HL-60 (cell line): Measurements from ENCODE around the gene HMCN1.
"Not testable (repeated sequence)": the region's sequence is repeated elsewhere in the genome, so short reads cannot be mapped to it uniquely, and the experiment has no call there.

Source experiments
- DNase-seq, 2 experiments: peaks; one replicate each; pipeline ENCODE4 v3.0.0-alpha.2; 2010 to 2020; ENCODE audit warnings: low read depth in 1 of 2, low spot score in 1 of 2
- H3K27ac ChIP-seq: fragments of 250-450 bp; sonication (Bioruptor Pico); replicated peaks from 2 replicates; pipeline ENCODE4 v1.5.1; 2020; ENCODE audit warnings: mild to moderate bottlenecking, moderate library complexity
- H3K27me3 ChIP-seq: fragments of 250-450 bp; sonication (Bioruptor Pico); 2 replicates; pipeline ENCODE4 v1.5.1; 2021; ENCODE audit warnings: mild to moderate bottlenecking, moderate library complexity; ENCODE audit not compliant: insufficient read depth, poor library complexity, severe bottlenecking
- H3K4me3 ChIP-seq: replicated peaks from 2 replicates; pipeline ENCODE4 v1.5.1; 2011; ENCODE audit warnings: mild to moderate bottlenecking, control low read depth, low read length; ENCODE audit not compliant: insufficient read depth
- CTCF ChIP-seq: IDR thresholded peaks from one replicate; pipeline ENCODE4 v1.5.1; 2011; ENCODE audit warnings: low read length, control low read depth, inconsistent platforms; ENCODE audit not compliant: insufficient read depth
- GABPA ChIP-seq: IDR thresholded peaks from 2 replicates; pipeline ENCODE4 v1.6.1; 2012; ENCODE audit warnings: low read depth
- POLR2AphosphoS5 ChIP-seq: IDR thresholded peaks from 2 replicates; pipeline ENCODE4 v1.6.1; 2012; ENCODE audit warnings: low read depth
- SPI1 ChIP-seq: IDR thresholded peaks from 2 replicates; pipeline ENCODE4 v1.6.1; 2012; ENCODE audit warnings: low read depth, mild to moderate bottlenecking, borderline replicate concordance
- TF ChIP-seq, protein P1 (sequence below): IDR thresholded peaks from 2 replicates; pipeline ENCODE4 v1.6.1; 2012; ENCODE audit warnings: low read depth; ENCODE audit not compliant: insufficient replicate concordance

The HMCN1 gene

DNA sequence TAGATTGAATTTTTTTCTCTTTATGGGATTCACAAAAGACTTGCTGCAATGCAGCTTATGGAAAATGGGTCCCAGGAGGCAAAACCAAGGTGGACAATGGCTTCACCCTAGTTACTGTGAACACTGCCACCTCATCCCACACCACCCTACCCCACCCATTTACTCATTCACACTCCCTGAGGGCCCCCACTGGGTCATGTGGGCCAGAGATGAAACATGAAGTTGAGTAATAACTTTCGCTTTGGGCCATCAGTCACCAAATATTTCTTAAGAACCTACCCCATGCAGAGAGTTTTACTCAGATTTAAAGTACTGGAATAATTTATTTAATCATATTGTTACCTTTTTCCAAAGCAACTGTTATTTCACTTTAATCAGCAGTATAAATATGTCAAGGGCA, 449.0 kb downstream of the HMCN1 start:
- TF ChIP-seq, protein P1, sequence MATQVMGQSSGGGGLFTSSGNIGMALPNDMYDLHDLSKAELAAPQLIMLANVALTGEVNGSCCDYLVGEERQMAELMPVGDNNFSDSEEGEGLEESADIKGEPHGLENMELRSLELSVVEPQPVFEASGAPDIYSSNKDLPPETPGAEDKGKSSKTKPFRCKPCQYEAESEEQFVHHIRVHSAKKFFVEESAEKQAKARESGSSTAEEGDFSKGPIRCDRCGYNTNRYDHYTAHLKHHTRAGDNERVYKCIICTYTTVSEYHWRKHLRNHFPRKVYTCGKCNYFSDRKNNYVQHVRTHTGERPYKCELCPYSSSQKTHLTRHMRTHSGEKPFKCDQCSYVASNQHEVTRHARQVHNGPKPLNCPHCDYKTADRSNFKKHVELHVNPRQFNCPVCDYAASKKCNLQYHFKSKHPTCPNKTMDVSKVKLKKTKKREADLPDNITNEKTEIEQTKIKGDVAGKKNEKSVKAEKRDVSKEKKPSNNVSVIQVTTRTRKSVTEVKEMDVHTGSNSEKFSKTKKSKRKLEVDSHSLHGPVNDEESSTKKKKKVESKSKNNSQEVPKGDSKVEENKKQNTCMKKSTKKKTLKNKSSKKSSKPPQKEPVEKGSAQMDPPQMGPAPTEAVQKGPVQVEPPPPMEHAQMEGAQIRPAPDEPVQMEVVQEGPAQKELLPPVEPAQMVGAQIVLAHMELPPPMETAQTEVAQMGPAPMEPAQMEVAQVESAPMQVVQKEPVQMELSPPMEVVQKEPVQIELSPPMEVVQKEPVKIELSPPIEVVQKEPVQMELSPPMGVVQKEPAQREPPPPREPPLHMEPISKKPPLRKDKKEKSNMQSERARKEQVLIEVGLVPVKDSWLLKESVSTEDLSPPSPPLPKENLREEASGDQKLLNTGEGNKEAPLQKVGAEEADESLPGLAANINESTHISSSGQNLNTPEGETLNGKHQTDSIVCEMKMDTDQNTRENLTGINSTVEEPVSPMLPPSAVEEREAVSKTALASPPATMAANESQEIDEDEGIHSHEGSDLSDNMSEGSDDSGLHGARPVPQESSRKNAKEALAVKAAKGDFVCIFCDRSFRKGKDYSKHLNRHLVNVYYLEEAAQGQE, result no peak
- TF ChIP-seq CTCF (no peak), POLR2AphosphoS5 (no peak), GABPA (no peak), SPI1 (no peak)
- H3K27me3 ChIP-seq, result peaks cover 4% of the 10 kb centered on the region
- no peak overlapping the region for H3K4me3 ChIP-seq
- DNase-seq, result no peak
- no peak overlapping the region for H3K27ac ChIP-seq

DNA sequence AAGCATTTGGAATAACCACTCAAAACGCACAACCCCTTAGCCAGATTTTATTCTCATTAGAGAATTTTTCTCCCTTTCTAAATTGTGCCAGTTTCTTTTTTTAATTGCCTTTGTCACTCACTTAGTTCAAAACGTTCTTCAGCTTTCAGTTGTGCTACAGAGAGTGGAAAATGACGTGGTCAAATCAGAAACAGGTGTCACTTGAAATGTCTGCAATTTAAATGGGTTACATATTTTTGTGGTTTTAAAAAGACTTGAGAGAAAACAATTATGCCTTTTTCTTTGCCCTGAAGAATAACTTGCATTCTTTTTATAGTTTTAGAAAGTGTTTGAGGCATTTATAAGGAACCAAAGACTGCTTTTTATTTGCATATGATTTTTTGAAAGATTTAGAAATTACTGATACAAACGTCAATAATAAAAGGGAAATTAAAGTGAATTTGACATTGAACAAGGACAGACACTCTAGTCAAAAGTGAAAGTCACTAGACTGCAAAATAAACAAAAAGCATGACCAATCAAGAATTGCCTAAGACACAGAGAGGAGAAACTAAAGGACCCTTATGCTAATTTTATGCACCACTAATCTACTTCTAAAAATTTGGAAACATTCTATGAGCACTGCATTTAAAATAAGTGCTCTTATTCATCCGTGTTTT, 449.9 kb downstream of the HMCN1 start:
- peaks cover 4% of the 10 kb centered on the region for H3K27me3 ChIP-seq
- no peak for TF ChIP-seq CTCF
- TF ChIP-seq POLR2AphosphoS5, result no peak
- no peak for TF ChIP-seq GABPA
- TF ChIP-seq, protein P1, result no peak
- TF ChIP-seq SPI1, result no peak
- no peak overlapping the region for H3K27ac ChIP-seq
- H3K4me3 ChIP-seq, result no peak overlapping the region
- no peak for DNase-seq

- not testable (repeated sequence) for H3K27ac ChIP-seq, DNase-seq, H3K4me3 ChIP-seq, H3K27me3 ChIP-seq
Observed at GRCh38 chr1:186186251-186186650, 452.1 kb downstream of the HMCN1 start.

- no peak for DNase-seq
- no peak overlapping the region for H3K4me3 ChIP-seq
- H3K27me3 ChIP-seq, result no peaks in the 10 kb centered on the region
- H3K27ac ChIP-seq, result no peak overlapping the region
- TF ChIP-seq CTCF, result no peak
- TF ChIP-seq, protein P1, result no peak
- TF ChIP-seq POLR2AphosphoS5, result no peak
- TF ChIP-seq GABPA, result no peak
- TF ChIP-seq SPI1, result no peak
Observed at GRCh38 chr1:186187601-186188000, 453.4 kb downstream of the HMCN1 start.
